ENCODE measurements around the gene THOC2. TPM values are rescaled to one million over a fixed set of nuclear protein-coding genes. Genes with fewer than 3 reads are reported as not detected.
"Not testable (repeated sequence)": the region's sequence is repeated elsewhere in the genome, so short reads cannot be mapped to it uniquely, and the experiment has no call there.

THOC2 gene
- total RNA-seq, 1 donor from 2014 or later = 125 TPM

DNA sequence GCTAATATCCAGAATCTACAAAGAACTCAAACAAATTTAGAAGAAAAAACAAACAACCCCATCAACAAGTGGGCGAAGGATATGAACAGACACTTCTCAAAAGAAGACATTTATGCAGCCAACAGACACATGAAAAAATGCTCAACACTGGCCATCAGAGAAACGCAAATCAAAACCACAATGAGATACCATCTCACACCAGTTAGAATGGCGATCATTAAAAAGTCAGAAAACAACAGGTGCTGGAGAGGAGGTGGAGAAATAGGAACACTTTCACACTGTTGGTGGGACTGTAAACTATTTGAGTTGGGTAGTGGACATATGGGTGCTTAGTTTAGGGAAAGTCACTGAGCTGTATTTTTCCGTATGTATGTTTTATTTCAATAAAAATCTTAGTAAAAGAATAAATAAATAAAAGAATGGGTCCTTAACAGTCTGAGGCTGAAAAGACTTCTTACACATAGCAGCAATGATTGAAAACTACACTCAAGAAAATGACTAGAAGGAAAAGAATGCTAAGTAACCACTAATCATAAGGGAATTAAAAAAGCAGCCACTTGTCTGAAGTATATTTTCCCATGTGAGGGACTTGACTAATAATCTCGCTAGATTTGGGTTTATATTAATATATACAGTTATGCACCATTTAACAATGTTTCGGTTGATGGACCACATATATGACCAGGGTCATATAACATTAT lies 68.2 kb downstream of the THOC2 start:
- not testable (repeated sequence) for DNase-seq

GRCh38 chrX:123663720-123664119 lies 69.1 kb downstream of the THOC2 start:
- not testable (repeated sequence) for DNase-seq

GRCh38 chrX:123656507-123656906 lies 76.3 kb downstream of the THOC2 start:
- DNase-seq = not testable (repeated sequence)

GRCh38 chrX:123648811-123649181 lies 84.1 kb downstream of the THOC2 start:
- not testable (repeated sequence) for DNase-seq

- DNase-seq = peak; percentile 38
Observed at GRCh38 chrX:123648028-123648810, 84.6 kb downstream of the THOC2 start.

- no peak for DNase-seq
Observed at GRCh38 chrX:123647244-123647643, 85.6 kb downstream of the THOC2 start.

- DNase-seq = no peak
Observed at GRCh38 chrX:123629502-123629901, 103.3 kb downstream of the THOC2 start.

DNA sequence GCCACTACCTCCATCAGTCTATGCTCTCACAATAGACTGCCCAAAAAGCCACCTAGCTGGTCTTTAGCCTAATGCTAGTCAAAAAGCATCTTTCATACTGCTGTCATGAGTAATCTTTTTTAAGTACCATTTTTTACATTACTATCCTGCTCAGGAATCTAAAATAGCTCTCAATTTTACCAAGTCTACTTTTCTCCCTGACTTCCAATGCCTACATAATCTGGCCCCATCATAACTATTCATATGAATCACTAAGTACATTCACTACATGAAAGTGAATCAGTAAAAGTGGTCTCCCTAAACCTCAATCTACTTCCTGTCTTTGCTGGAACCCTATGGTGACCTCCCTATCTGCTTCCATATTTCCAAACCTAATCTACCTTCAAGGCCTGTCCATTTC lies 105.9 kb downstream of the THOC2 start:
- no peak for DNase-seq

GRCh38 chrX:123625952-123626351 lies 106.9 kb downstream of the THOC2 start:
- no peak for DNase-seq

GRCh38 chrX:123625477-123625876 lies 107.4 kb downstream of the THOC2 start:
- no peak for DNase-seq

- DNase-seq = no peak
Observed at GRCh38 chrX:123617007-123617406, 115.8 kb downstream of the THOC2 start.

DNA sequence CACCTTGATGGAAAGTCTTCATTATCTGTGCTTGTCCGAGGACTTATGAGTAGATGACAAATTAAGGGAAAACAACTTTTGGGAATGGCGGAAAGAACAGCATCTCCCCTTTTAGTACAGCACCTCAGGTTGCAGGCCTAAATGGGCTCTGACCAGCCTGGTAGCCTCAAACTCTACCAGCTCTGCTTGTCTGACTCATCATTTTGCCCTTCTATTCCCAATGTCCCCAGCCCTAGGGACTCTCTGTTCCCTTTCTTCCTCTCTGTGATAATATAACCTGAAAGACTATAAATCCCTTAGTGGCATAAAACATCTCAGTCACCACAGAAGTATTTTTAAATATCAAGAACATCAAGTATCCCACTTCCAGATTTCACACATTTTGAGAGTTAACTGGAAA lies 121.9 kb downstream of the THOC2 start:
- no peak for DNase-seq

DNA sequence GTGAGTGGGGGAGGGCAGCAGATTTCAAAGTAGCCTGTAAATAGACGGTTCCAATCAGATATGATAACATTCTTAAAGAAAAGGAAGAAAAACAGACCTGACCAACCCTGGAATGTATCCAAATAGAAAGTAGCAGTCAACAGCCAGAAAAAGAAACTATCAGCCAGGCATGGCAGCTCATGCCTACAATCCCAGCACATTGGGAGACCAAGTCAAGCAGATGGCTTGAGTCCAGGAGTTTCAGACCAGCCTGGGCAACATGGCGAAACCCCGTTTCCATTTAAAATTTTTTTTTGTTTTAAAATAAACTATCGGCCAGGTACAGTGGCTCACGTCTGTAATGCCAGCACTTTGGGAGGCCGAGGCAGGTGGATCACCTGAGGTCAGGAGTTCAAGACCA lies 125.0 kb downstream of the THOC2 start:
- no peak for DNase-seq

- DNase-seq = no peak
Observed at GRCh38 chrX:123607270-123607669, 125.6 kb downstream of the THOC2 start.

- no peak for DNase-seq
Observed at GRCh38 chrX:123603491-123603890, 129.4 kb downstream of the THOC2 start.

DNA sequence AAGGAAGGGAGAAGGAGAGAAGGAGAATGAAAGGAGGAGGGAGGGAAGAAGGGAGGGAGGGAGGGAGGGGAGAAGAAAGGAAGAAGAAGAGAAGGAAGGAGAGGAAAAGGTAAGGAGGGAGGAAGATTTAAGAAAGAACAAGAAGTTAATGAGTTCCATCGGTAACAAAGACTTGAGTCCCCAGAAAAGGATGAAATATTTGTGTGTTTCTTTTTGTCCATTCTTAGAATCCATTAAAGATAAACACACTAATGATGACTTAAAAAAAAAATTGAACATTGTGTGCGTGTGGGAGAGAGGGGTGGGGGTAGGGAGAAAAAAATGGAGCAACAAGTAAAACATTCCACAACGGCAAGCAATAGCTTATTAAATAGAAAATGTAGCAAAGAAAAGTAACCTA lies 131.4 kb downstream of the THOC2 start:
- no peak for DNase-seq

DNA sequence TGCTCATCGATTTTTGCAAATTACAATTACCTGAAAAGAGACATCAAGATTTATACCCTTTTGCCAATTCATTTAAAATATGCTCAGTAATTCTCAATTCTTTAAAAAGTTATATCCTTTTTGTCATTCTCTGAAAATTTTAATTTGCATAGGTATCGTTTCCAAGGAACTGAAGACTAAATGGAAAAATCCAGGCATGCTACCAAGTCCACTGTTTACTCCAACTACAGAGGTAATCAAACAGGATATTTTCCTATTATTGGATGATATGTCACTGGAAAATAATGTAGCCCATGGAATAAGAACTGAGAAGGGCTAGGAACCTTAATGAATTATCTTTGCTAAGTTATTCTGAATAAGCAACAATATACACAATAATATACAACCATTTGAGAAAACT lies 132.7 kb downstream of the THOC2 start:
- peak; percentile 0 for DNase-seq

DNA sequence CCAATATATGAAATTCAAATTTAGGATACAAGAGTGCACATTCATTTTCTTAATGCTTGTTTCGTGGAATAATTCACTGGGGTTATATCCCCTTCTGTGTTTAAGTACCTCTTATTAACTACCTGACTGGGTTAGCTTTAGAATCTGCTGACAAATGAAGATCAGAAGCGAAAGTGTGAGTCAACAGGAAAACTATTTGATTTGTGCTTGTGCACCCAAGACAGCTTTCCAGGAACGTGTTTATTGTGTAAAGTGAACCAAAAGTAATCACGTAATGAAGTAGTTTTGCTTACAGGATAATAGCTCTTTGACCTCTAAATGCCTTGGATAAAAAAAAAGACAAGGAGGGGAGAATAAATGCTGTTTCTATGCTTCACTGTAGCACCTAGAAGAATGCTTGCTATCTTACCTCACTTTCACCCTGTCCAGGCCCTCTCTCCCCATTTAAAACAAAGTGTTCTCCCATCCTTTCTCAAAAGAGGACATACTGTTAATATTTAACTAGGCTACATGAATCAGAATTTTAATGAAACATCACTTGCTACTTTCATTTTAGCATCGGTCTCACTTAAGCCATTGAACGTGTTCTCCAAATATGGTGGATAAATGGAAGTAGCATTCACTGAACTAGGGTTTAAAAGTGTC lies 141.9 kb downstream of the THOC2 start:
- no peak for DNase-seq

GRCh38 chrX:123588723-123589122 lies 144.1 kb downstream of the THOC2 start:
- no peak for DNase-seq

DNA sequence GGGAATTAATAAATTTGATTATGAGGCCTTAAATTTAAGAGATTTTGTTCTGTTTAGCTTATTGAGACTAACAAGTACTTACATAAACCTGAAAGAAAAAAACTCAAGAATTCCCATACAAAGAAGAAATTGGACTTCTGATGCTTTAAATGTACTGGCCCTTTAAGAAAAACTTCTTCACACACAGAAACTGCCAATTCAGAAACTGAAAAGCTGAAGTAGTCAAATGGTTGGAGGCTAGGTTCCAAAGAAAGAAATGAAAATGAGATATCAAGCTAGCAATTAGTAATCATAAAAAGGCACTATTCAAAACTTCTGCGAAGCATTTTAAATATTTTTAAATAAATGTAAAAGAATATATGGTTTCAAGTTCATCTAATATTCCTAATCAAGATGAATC lies 151.3 kb downstream of the THOC2 start:
- no peak for DNase-seq

- DNase-seq = no peak
Observed at GRCh38 chrX:123580792-123581191, 152.1 kb downstream of the THOC2 start.

GRCh38 chrX:123574027-123574426 lies 158.8 kb downstream of the THOC2 start:
- DNase-seq = not testable (repeated sequence)

DNA sequence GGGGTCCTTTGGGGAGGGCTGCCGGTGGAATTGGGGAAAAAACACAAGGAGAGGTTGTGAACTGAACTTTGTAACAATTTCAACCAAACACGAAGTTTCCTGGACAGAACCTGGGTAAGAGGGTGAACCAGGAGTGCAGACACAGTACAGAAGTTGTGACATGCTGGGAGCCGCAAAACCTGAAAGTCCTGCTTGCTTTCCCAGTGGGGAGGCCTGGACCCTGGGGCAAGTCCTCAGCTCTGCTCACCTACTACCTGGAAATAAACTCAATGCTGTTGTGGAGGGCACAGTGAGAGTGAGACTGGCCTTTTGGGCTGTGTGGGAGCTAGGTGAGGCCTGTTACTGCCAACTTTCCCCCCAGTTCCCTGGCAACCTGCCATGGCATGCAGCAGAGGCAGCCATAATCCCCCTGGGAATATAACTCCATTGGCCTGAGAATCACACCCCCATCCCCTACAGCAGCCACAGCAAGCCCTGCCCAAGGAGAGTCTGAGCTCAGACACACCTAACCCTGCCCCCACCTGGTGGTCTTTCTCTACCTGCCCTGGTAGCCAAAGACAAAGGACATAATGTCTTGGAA lies 162.8 kb downstream of the THOC2 start:
- no peak for DNase-seq
